Cerebellar nuclear complex (tissue), 1 donor: ENCODE results near the gene CCDC157.
A peak's percentile ranks its signal among the peaks of the same experiment; 100 is the strongest.

ENCODE experiments used
- DNase-seq, 2 experiments: peaks; one replicate each; lab custom pipeline; 2025; lab: John Stamatoyannopoulos, UW

Gene CCDC157

GRCh38 chr22:30357650-30358215 is 926 bp downstream of the CCDC157 start:
- no peak for DNase-seq

GRCh38 chr22:30358541-30358940 is 1.7 kb downstream of the CCDC157 start:
- no peak for DNase-seq

- DNase-seq = no peak
Observed at GRCh38 chr22:30361916-30362650, 5.3 kb downstream of the CCDC157 start.

GRCh38 chr22:30362651-30363281 is 6.0 kb downstream of the CCDC157 start:
- DNase-seq = no peak

GRCh38 chr22:30365891-30366290 is 9.1 kb downstream of the CCDC157 start:
- no peak for DNase-seq

- DNase-seq = no peak
Observed at GRCh38 chr22:30368420-30368819, 11.6 kb downstream of the CCDC157 start.

- DNase-seq = no peak
Observed at GRCh38 chr22:30370641-30371230, 13.9 kb downstream of the CCDC157 start.

- DNase-seq = no peak
Observed at GRCh38 chr22:30371321-30371720, 14.5 kb downstream of the CCDC157 start.

- DNase-seq = no peak
Observed at GRCh38 chr22:30371981-30372380, 15.2 kb downstream of the CCDC157 start.

GRCh38 chr22:30372915-30373314 is 16.1 kb downstream of the CCDC157 start:
- DNase-seq = no peak

- DNase-seq = no peak
Observed at GRCh38 chr22:30373331-30374325, 16.8 kb downstream of the CCDC157 start.

GRCh38 chr22:30375312-30375849 is 18.6 kb downstream of the CCDC157 start:
- no peak for DNase-seq

- DNase-seq = no peak
Observed at GRCh38 chr22:30380011-30380410, 23.2 kb downstream of the CCDC157 start.

- no peak for DNase-seq
Observed at GRCh38 chr22:30381264-30381663, 24.5 kb downstream of the CCDC157 start.

- no peak for DNase-seq
Observed at GRCh38 chr22:30382340-30382739, 25.5 kb downstream of the CCDC157 start.

- DNase-seq = no peak
Observed at GRCh38 chr22:30383061-30383460, 26.3 kb downstream of the CCDC157 start.

GRCh38 chr22:30385942-30386341 is 29.1 kb downstream of the CCDC157 start:
- no peak for DNase-seq

- DNase-seq = peak in 1 of 2 experiments; percentile 3
Observed at GRCh38 chr22:30386608-30386959, 29.8 kb downstream of the CCDC157 start.

GRCh38 chr22:30386960-30387827 is 30.4 kb downstream of the CCDC157 start, which contains the start of gene RNF215:
RNF215 (minus strand) TSS chr22:30387411; CDS start chr22:30387313, 98 bp downstream.
- peak in 1 of 2 experiments; percentile 63 for DNase-seq

GRCh38 chr22:30390974-30391691 is 34.3 kb downstream of the CCDC157 start:
- DNase-seq = no peak
